ENCODE data around the gene TPPP3. TPM values are rescaled to one million over a fixed set of nuclear protein-coding genes. Genes with fewer than 3 reads are reported as not detected.

TPPP3 gene
- total RNA-seq, 1 experiment from 2014 or later: 3.1 TPM

DNA sequence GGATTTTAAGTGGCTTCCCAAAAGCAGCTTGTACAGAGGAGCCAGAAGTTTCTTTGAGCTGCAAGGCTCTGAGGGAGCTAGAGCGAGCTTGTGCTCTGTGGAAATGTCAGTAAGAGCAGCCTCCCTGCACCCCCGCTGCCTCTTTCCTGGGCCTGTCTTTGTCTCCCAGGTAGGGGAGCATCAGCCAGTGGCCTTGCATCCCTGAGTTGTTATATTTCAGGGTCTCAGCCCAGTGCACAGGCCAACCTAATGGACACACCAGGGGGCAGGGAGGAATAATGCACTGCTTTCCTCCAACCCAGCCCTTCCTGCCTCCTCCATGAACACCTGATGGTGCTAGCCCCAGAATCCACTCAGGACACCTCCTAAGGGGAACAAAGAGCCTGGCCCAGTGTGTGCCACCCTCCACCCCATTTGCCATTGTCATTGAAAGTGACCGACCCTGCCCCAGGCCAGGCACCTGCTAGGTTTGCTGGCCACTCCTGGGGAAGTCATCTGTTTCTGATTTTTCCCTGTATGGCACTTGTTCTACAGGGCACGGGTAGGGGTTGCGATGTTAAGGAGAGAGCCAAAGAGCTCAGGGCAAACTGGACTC lies 6.3 kb downstream of the TPPP3 start:
- Histone ChIP-seq H3K27me3 (ENCODE audit: insufficient read depth, low read depth) (no peaks in the 10 kb centered on the region), H3K9me3 (ENCODE audit: insufficient read depth, low read depth) (no peaks in the 10 kb centered on the region), H3K27ac (no peak overlapping the region), H3K9me2 (ENCODE audit: insufficient read depth) (no peaks in the 10 kb centered on the region), H3K4me2 (no peak overlapping the region), H3K79me2 (ENCODE audit: low read depth) (no peaks in the 10 kb centered on the region), H3F3A (ENCODE audit: insufficient read depth, low read depth) (no peaks in the 10 kb centered on the region), H3K4me3 (no peak overlapping the region), H3K36me3 (ENCODE audit: low read depth) (no peaks in the 10 kb centered on the region), H4K20me1 (ENCODE audit: insufficient read depth) (no peaks in the 10 kb centered on the region), H2AFZ (no peak overlapping the region), H3K4me1 (replicated peaks; ENCODE audit: insufficient read depth) (no peaks in the 10 kb centered on the region)
- no peak for DNase-seq
- intact Hi-C loops (cut with micrococcal nuclease; ENCODE audit: unreplicated experiment): no loop called here
- TF ChIP-seq, protein P1, sequence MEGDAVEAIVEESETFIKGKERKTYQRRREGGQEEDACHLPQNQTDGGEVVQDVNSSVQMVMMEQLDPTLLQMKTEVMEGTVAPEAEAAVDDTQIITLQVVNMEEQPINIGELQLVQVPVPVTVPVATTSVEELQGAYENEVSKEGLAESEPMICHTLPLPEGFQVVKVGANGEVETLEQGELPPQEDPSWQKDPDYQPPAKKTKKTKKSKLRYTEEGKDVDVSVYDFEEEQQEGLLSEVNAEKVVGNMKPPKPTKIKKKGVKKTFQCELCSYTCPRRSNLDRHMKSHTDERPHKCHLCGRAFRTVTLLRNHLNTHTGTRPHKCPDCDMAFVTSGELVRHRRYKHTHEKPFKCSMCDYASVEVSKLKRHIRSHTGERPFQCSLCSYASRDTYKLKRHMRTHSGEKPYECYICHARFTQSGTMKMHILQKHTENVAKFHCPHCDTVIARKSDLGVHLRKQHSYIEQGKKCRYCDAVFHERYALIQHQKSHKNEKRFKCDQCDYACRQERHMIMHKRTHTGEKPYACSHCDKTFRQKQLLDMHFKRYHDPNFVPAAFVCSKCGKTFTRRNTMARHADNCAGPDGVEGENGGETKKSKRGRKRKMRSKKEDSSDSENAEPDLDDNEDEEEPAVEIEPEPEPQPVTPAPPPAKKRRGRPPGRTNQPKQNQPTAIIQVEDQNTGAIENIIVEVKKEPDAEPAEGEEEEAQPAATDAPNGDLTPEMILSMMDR (conservative IDR thresholded peaks at IDR 0.05): no peak
- ChIA-PET CTCF (no interaction called here), POLR2A (ENCODE audit: unreplicated experiment) (no interaction called here)
- no TSS peak for BruUV-seq (replicated peaks)

- no TSS peak for BruUV-seq (replicated peaks)
- no peaks in the 10 kb centered on the region for H3K79me2 ChIP-seq (ENCODE audit: low read depth)
- H3K9me3 ChIP-seq (ENCODE audit: insufficient read depth, low read depth): no peaks in the 10 kb centered on the region
- CTCF ChIA-PET: no interaction called here
- intact Hi-C loops (cut with micrococcal nuclease; ENCODE audit: unreplicated experiment): no loop called here
- H3K27ac ChIP-seq: no peak overlapping the region
- H3F3A ChIP-seq (ENCODE audit: insufficient read depth, low read depth): no peaks in the 10 kb centered on the region
- no peak for DNase-seq
- POLR2A ChIA-PET (ENCODE audit: unreplicated experiment): no interaction called here
- TF ChIP-seq, protein P1 (conservative IDR thresholded peaks at IDR 0.05): no peak
- no peak for TF ChIP-seq EZH2 (IDR thresholded peaks at IDR 0.05; ENCODE audit: low read depth)
- no peak overlapping the region for H3K4me3 ChIP-seq
- H2AFZ ChIP-seq: no peak overlapping the region
- no peaks in the 10 kb centered on the region for H3K4me1 ChIP-seq (replicated peaks; ENCODE audit: insufficient read depth)
- no peaks in the 10 kb centered on the region for H3K9me2 ChIP-seq (ENCODE audit: insufficient read depth)
- H4K20me1 ChIP-seq (ENCODE audit: insufficient read depth): no peaks in the 10 kb centered on the region
- no peak overlapping the region for H3K4me2 ChIP-seq
- H3K36me3 ChIP-seq (ENCODE audit: low read depth): no peaks in the 10 kb centered on the region
- H3K27me3 ChIP-seq (ENCODE audit: insufficient read depth, low read depth): no peaks in the 10 kb centered on the region
These were observed 8.4 kb downstream of the TPPP3 start for GRCh38 chr16:67384778-67385510.

DNA sequence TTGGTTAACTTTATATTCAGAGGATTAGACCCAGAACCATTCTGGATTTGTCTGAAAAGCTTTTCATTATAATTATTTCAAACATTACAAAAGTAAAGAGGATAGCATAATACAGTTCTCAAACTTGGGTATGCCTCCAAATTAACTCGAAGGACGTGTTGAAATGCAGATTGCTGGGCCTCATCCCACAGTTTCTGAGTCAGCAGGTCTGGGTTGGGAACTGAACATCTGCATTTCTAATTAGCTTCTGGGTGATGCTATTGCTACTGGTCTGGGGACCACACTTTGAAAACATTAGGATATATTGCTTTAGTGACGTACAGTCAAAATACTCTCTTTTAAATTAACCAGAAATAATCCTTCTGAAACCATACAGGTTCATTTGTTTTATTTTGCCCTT lies 10.0 kb downstream of the TPPP3 start:
- H3K4me1 ChIP-seq (replicated peaks; ENCODE audit: insufficient read depth): peaks cover 5% of the 10 kb centered on the region; the same call in 1 of the 2 replicates

More for the DNA sequence above, 10.0 kb downstream of the TPPP3 start:
- H3F3A ChIP-seq (ENCODE audit: insufficient read depth, low read depth): no peaks in the 10 kb centered on the region
- no peak overlapping the region for H2AFZ ChIP-seq
- H3K27me3 ChIP-seq (ENCODE audit: insufficient read depth, low read depth): no peaks in the 10 kb centered on the region
- H3K9me2 ChIP-seq (ENCODE audit: insufficient read depth): no peaks in the 10 kb centered on the region
- ChIA-PET POLR2A (ENCODE audit: unreplicated experiment) (no interaction called here), CTCF (no interaction called here)
- no TSS peak for BruUV-seq (replicated peaks)
- no peak overlapping the region for H3K4me2 ChIP-seq
- no peaks in the 10 kb centered on the region for H3K36me3 ChIP-seq (ENCODE audit: low read depth)
- no peak overlapping the region for H3K4me3 ChIP-seq
- H3K79me2 ChIP-seq (ENCODE audit: low read depth): no peaks in the 10 kb centered on the region
- no peak overlapping the region for H3K27ac ChIP-seq
- H3K9me3 ChIP-seq (ENCODE audit: insufficient read depth, low read depth): no peaks in the 10 kb centered on the region
- no peak for DNase-seq
- intact Hi-C loops (cut with micrococcal nuclease; ENCODE audit: unreplicated experiment): no loop called here
- TF ChIP-seq EZH2 (IDR thresholded peaks at IDR 0.05; ENCODE audit: low read depth): no peak
- TF ChIP-seq, protein P1 (conservative IDR thresholded peaks at IDR 0.05): no peak
- H4K20me1 ChIP-seq (ENCODE audit: insufficient read depth): no peaks in the 10 kb centered on the region

All from PC-9 (cell line).